Endodermal cell (in vitro differentiated cells): ENCODE measurements around the gene C14orf180. TPM values are rescaled to one million over a fixed set of nuclear protein-coding genes. Genes with fewer than 3 reads are reported as not detected.

Experiments used
- DNase-seq: peaks from one replicate; pipeline ENCODE4 v3.0.0-alpha.2; 2017
- H3K27ac ChIP-seq: 2 replicates; pipeline ENCODE4 v1.5.1; 2013; ENCODE audit warnings: mild to moderate bottlenecking, low read depth, low read length, moderate library complexity
- H3K27me3 ChIP-seq: 2 replicates; pipeline ENCODE4 v1.6.1; 2013; ENCODE audit warnings: mild to moderate bottlenecking, low read length, moderate library complexity; ENCODE audit not compliant: insufficient read depth, control insufficient read depth, poor library complexity, severe bottlenecking
- H3K36me3 ChIP-seq: 2 replicates; pipeline ENCODE4 v1.7.0; 2013; ENCODE audit warnings: mild to moderate bottlenecking, low read length, moderate library complexity; ENCODE audit not compliant: control insufficient read depth, insufficient read depth
- H3K4me1 ChIP-seq: one replicate; pipeline ENCODE4 v1.7.0; 2013; ENCODE audit warnings: low read length; ENCODE audit not compliant: control insufficient read depth, insufficient read depth
- H3K4me3 ChIP-seq: 2 replicates; pipeline ENCODE4 v1.5.1; 2013; ENCODE audit warnings: mild to moderate bottlenecking, low read length, moderate library complexity
- H3K9ac ChIP-seq: 2 replicates; pipeline ENCODE4 v1.6.1; 2013; ENCODE audit warnings: mild to moderate bottlenecking, low read length, moderate library complexity; ENCODE audit not compliant: poor library complexity, severe bottlenecking; ENCODE audit errors: extremely low read depth
- H3K9me3 ChIP-seq: 2 replicates; pipeline ENCODE4 v1.6.1; 2013; ENCODE audit warnings: mild to moderate bottlenecking, low read length, moderate library complexity; ENCODE audit not compliant: control insufficient read depth
- H3K27ac Mint-ChIP-seq: 2 replicates; pipeline ENCODE4 v1.8.0; 2020; ENCODE audit warnings: mixed read lengths
- H3K27me3 Mint-ChIP-seq: 2 replicates; pipeline ENCODE4 v1.8.0; 2021; ENCODE audit warnings: mild to moderate bottlenecking, mixed read lengths; ENCODE audit not compliant: insufficient read depth
- H3K36me3 Mint-ChIP-seq: 2 replicates; pipeline ENCODE4 v1.8.0; 2020; ENCODE audit warnings: low read depth, mixed read lengths
- H3K4me1 Mint-ChIP-seq: 2 replicates; pipeline ENCODE4 v1.8.0; 2020; ENCODE audit warnings: mixed read lengths
- H3K4me3 Mint-ChIP-seq: 2 replicates; pipeline ENCODE4 v1.8.0; 2020; ENCODE audit warnings: mild to moderate bottlenecking, moderate library complexity, mixed read lengths
- H3K9me3 Mint-ChIP-seq: 2 replicates; pipeline ENCODE4 v1.8.0; 2020; ENCODE audit warnings: mild to moderate bottlenecking, mixed read lengths
- WGBS, 2 experiments: methylation state at CpG; one replicate each; pipeline versions ENCODE4 v1.1.5 to v1.1.7; 2013; ENCODE audit warnings: missing lambda C conversion rate in 2 of 2, mixed read lengths in 1 of 2; ENCODE audit not compliant: insufficient coverage in 1 of 2, insufficient read length in 1 of 2; 5-methylcytosine and 5-hydroxymethylcytosine counted together
- total RNA-seq, 2 donors: library from RNA; stranded (reverse); fragmentation: NEBNext Ultra II Directional in 1 of 2; extraction: Animal tissue kit (Norgen Biotek cat#: 25700) in 1 of 2; gene quantifications; 2 replicates in 1 of 2; 3 replicates in 1 of 2; pipeline ENCODE4 v1.2.1, GENCODE V29; 2021
- TF ChIP-seq, protein P1 (sequence below): fragments of 200-600 bp; sonication (generic); conservative IDR thresholded peaks from 2 replicates; pipeline ENCODE4 v1.5.0; 2021; ENCODE audit warnings: antibody characterized with exemption, mild to moderate bottlenecking

The C14orf180 gene
- total RNA-seq, 2 donors from 2014 or later, result not detected

DNA sequence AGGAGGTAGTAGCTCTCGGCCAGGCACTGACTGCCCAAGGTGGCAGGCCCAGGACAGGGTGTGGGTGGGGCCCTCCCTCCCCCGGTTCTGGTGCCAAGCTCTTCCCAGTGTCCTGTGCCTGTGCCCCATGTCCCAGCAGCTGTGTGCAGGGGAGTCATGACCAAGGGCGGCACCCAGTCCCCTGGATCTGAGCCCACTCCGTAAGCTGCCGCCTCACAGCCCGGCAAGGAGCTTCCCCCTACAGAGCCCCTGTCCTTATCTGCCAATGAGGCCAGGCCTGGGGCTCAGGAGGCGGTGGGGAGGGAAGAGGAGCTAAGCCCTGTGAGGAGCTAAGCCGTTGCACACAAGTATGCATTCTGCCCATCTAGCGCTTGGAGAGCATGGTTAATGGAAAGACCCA lies 5.6 kb upstream of the C14orf180 start:
- Histone ChIP-seq H3K9ac (no peak overlapping the region), H3K36me3 (no peaks in the 10 kb centered on the region), H3K27ac (no peak overlapping the region), H3K27me3 (no peaks in the 10 kb centered on the region), H3K9me3 (no peaks in the 10 kb centered on the region), H3K4me1 (no peaks in the 10 kb centered on the region), H3K4me3 (no peak overlapping the region)
- H3K9me3 Mint-ChIP-seq, result no peaks in the 10 kb centered on the region
- TF ChIP-seq, protein P1, sequence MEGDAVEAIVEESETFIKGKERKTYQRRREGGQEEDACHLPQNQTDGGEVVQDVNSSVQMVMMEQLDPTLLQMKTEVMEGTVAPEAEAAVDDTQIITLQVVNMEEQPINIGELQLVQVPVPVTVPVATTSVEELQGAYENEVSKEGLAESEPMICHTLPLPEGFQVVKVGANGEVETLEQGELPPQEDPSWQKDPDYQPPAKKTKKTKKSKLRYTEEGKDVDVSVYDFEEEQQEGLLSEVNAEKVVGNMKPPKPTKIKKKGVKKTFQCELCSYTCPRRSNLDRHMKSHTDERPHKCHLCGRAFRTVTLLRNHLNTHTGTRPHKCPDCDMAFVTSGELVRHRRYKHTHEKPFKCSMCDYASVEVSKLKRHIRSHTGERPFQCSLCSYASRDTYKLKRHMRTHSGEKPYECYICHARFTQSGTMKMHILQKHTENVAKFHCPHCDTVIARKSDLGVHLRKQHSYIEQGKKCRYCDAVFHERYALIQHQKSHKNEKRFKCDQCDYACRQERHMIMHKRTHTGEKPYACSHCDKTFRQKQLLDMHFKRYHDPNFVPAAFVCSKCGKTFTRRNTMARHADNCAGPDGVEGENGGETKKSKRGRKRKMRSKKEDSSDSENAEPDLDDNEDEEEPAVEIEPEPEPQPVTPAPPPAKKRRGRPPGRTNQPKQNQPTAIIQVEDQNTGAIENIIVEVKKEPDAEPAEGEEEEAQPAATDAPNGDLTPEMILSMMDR, result no peak
- WGBS, 2 experiments, result 82 to 94% methylated on average over 4 to 9 of the region's 9 CpGs
- peaks cover 6% of the 10 kb centered on the region for H3K4me1 Mint-ChIP-seq
- no peaks in the 10 kb centered on the region for H3K27me3 Mint-ChIP-seq
- H3K36me3 Mint-ChIP-seq, result no peaks in the 10 kb centered on the region
- H3K4me3 Mint-ChIP-seq, result no peak overlapping the region
- peak overlapping the region; percentile 1 for H3K27ac Mint-ChIP-seq
- no peak for DNase-seq

DNA sequence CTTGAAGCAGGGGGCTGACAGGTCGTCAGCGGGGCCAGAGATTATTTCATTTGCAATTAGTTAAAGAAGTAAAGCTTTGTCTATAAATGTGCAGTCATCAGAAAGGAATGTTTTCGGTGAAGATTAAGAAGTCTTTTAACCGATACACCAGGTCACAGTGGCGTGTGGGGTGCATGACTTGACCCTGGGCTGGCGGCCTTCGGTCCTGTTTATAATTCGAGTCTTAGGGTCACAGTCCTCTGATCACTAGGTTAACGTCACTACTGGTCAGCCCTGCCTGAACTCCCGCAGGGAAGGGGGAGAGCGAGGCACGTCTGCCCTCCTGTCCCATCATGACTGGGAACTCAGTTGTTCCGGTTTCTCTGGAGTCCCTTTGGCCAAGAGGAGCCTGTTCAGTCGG lies 5.0 kb upstream of the C14orf180 start:
- no peak for DNase-seq
- no peak overlapping the region for H3K9ac ChIP-seq
- H3K9me3 ChIP-seq, result no peaks in the 10 kb centered on the region
- no peaks in the 10 kb centered on the region for H3K9me3 Mint-ChIP-seq
- H3K4me3 ChIP-seq, result no peak overlapping the region
- H3K27me3 Mint-ChIP-seq, result no peaks in the 10 kb centered on the region
- H3K27ac Mint-ChIP-seq, result peak overlapping the region; percentile 1
- TF ChIP-seq, protein P1, result no peak
- no peaks in the 10 kb centered on the region for H3K36me3 ChIP-seq
- no peak overlapping the region for H3K4me3 Mint-ChIP-seq
- no peak overlapping the region for H3K27ac ChIP-seq
- H3K4me1 Mint-ChIP-seq, result peaks cover 6% of the 10 kb centered on the region
- no peaks in the 10 kb centered on the region for H3K4me1 ChIP-seq
- H3K27me3 ChIP-seq, result no peaks in the 10 kb centered on the region
- WGBS, 2 experiments, result 91 to 92% methylated on average over 11 to 14 of the region's 14 CpGs
- no peaks in the 10 kb centered on the region for H3K36me3 Mint-ChIP-seq

DNA sequence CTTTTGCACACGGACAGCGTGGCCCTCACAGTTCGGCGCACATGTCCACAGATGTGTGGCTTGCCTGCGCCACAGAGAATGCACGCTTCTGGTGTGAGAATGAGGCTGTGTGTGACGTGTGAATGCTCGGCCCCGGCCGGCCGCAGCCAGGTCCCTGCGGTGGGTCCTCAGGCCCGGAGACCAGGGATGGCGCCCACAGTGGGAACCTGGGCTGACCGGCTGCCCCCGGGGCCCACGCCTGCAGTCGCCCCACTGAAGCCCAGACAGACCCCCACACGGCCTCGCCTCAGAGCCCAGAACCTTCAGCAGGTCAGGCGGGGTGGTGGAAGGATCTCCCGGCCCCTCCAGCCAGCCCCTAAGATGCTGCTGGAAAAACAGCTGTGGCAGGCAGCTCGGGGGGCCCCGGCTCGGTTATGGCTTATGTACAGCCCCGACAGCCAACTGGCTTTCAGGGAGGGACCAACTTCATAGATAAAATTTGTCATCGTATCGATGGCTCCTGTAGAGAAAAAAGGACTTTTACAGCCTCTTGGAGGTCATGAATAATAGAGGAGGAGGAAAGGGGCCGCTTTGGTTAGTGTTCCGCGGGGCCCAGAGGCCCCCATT lies 4.5 kb upstream of the C14orf180 start:
- Histone ChIP-seq H3K4me1 (no peaks in the 10 kb centered on the region), H3K27ac (no peak overlapping the region), H3K4me3 (no peak overlapping the region), H3K9ac (no peak overlapping the region), H3K36me3 (no peaks in the 10 kb centered on the region), H3K9me3 (no peaks in the 10 kb centered on the region), H3K27me3 (no peaks in the 10 kb centered on the region)
- Mint-ChIP-seq H3K27ac (no peak overlapping the region), H3K27me3 (no peaks in the 10 kb centered on the region), H3K9me3 (no peaks in the 10 kb centered on the region), H3K36me3 (no peaks in the 10 kb centered on the region), H3K4me3 (no peak overlapping the region), H3K4me1 (peaks cover 6% of the 10 kb centered on the region)
- TF ChIP-seq, protein P1, result no peak
- DNase-seq, result no peak
- 92 to 98% methylated on average over 11 to 31 of the region's 31 CpGs for WGBS, 2 experiments
